OCI-LY3 (cell line): ENCODE results near the gene AGRN.
"Not testable (repeated sequence)": the region's sequence is repeated elsewhere in the genome, so short reads cannot be mapped to it uniquely, and the experiment has no call there.

ENCODE experiments used
- H2AFZ ChIP-seq: fragments of 200-600, 300-600 bp; shearing (Covaris generic); 2 replicates; pipeline ENCODE4 v1.6.0; 2014; ENCODE audit warnings: antibody characterized with exemption, low read depth, low read length
- H3K27ac ChIP-seq: fragments of 200-600, 300-600 bp; sonication (generic); 2 replicates; pipeline ENCODE4 v1.5.1; 2014; ENCODE audit warnings: mild to moderate bottlenecking, low read length, moderate library complexity, mixed read lengths
- H3K27me3 ChIP-seq: fragments of 200-600, 300-600 bp; sonication (generic); 2 replicates; pipeline ENCODE4 v1.6.1; 2014; ENCODE audit warnings: low read depth, low read length, mixed read lengths
- H3K36me3 ChIP-seq: fragments of 200-600, 300-600 bp; sonication (generic); replicated peaks from 2 replicates; pipeline ENCODE3; 2014; ENCODE audit warnings: low read depth, low read length, mixed read lengths
- H3K4me1 ChIP-seq: fragments of 300-600, 200-600 bp; sonication (generic); 2 replicates; pipeline ENCODE4 v1.6.1; 2014; ENCODE audit warnings: low read length, mixed read lengths
- H3K4me2 ChIP-seq: fragments of 200-600, 300-600 bp; sonication (generic); 2 replicates; pipeline ENCODE4 v1.6.1; 2014; ENCODE audit warnings: low read length, mixed read lengths
- H3K4me3 ChIP-seq: fragments of 300-600, 200-600 bp; sonication (generic); 2 replicates; pipeline ENCODE4 v1.5.1; 2014; ENCODE audit warnings: antibody characterized with exemption, mild to moderate bottlenecking, low read length, moderate library complexity
- H3K79me2 ChIP-seq: fragments of 300-600, 200-600 bp; shearing (Covaris generic); 2 replicates; pipeline ENCODE4 v1.6.1; 2014; ENCODE audit warnings: mild to moderate bottlenecking, low read length, mixed read lengths
- H3K9ac ChIP-seq: fragments of 300-600, 200-600 bp; shearing (Covaris generic); 2 replicates; pipeline ENCODE4 v1.6.0; 2014; ENCODE audit warnings: mild to moderate bottlenecking, low read length, moderate library complexity
- H3K9me3 ChIP-seq: fragments of 200-600, 300-600 bp; shearing (Covaris generic); 2 replicates; pipeline ENCODE4 v1.6.1; 2014; ENCODE audit warnings: low read length, mixed read lengths; ENCODE audit not compliant: insufficient read depth
- H4K20me1 ChIP-seq: fragments of 200-600, 300-600 bp; sonication (generic); 2 replicates; pipeline ENCODE4 v1.6.1; 2016; ENCODE audit warnings: low read length, mixed read lengths; ENCODE audit not compliant: insufficient read depth
- CTCF ChIP-seq: fragments of 200-600, 300-600 bp; sonication (generic); IDR thresholded peaks from 2 replicates; pipeline ENCODE4 v1.5.1; 2014; ENCODE audit warnings: antibody characterized with exemption, low read length, low read depth
- EZH2phosphoT487 ChIP-seq: fragments of 200-600 bp; shearing (Covaris generic); IDR thresholded peaks from 2 replicates; pipeline ENCODE4 v1.6.1; 2018; ENCODE audit warnings: antibody characterized with exemption, mixed run types, low read depth

AGRN gene

GRCh38 chr1:1100296-1100695, 80.4 kb downstream of the AGRN start:
- no peaks in the 10 kb centered on the region for H3K4me1 ChIP-seq
- no peaks in the 10 kb centered on the region for H4K20me1 ChIP-seq
- H3K27me3 ChIP-seq = no peaks in the 10 kb centered on the region
- H2AFZ ChIP-seq = no peak overlapping the region
- no peak overlapping the region for H3K4me2 ChIP-seq
- no peak overlapping the region for H3K27ac ChIP-seq
- peaks cover 11% of the 10 kb centered on the region for H3K36me3 ChIP-seq
- TF ChIP-seq CTCF (no peak), EZH2phosphoT487 (no peak)
- peaks cover 13% of the 10 kb centered on the region; the same call in 1 of the 2 replicates for H3K9me3 ChIP-seq
- H3K79me2 ChIP-seq = 0 out of 2 replicates have a peak, but pooled peaks cover 3% of the 10 kb centered on the region
- no peak overlapping the region for H3K4me3 ChIP-seq
- H3K9ac ChIP-seq = no peak overlapping the region

DNA sequence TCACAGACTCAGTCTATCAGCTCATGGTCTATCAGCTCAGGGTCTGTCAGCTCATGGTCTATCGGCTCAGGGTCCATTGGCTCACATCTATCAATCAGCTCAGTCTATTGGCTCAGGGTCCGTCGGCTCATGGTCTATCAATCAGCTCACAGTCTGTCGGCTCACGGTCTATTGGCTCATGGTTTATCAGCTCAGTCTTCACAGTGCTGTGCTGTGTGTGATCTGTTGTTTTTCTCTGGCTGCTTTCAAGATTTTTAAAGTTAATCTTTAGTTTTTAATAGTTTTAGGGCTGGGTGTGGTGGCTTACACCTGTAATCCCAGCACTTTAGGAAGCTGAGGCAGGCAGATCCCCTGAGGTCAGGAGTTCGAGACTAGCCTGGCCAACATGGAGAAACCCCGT, 81.6 kb downstream of the AGRN start:
- Histone ChIP-seq H2AFZ (no peak overlapping the region), H3K4me2 (no peak overlapping the region), H3K27ac (no peak overlapping the region), H3K9me3 (peaks cover 13% of the 10 kb centered on the region; the same call in 1 of the 2 replicates), H3K9ac (no peak overlapping the region), H3K4me1 (no peaks in the 10 kb centered on the region), H3K27me3 (no peaks in the 10 kb centered on the region), H3K36me3 (peaks cover 17% of the 10 kb centered on the region), H3K79me2 (peaks cover 10% of the 10 kb centered on the region), H4K20me1 (no peaks in the 10 kb centered on the region), H3K4me3 (no peak overlapping the region)
- TF ChIP-seq CTCF (no peak), EZH2phosphoT487 (no peak)

GRCh38 chr1:1104152-1104551, 84.2 kb downstream of the AGRN start:
- not testable (repeated sequence) for H3K27ac ChIP-seq, H3K4me2 ChIP-seq

More at GRCh38 chr1:1104152-1104551, 84.2 kb downstream of the AGRN start:
- Histone ChIP-seq H3K36me3 (peaks cover 17% of the 10 kb centered on the region), H3K79me2 (peaks cover 22% of the 10 kb centered on the region), H3K9me3 (peaks cover 13% of the 10 kb centered on the region; the same call in 1 of the 2 replicates)
- not testable (repeated sequence) for H3K4me1 ChIP-seq, H2AFZ ChIP-seq, H3K9ac ChIP-seq, H4K20me1 ChIP-seq, H3K4me3 ChIP-seq, H3K27me3 ChIP-seq
